ENCODE measurements around the gene DNM1.

GRCh38 chr9:128226412-128226801 lies 23.2 kb downstream of the DNM1 start:
- no peak for TF ChIP-seq CTCF (IDR thresholded peaks at IDR 0.05)
- no peak for TF ChIP-seq POLR2A (IDR thresholded peaks at IDR 0.05)
- TF ChIP-seq POLR2AphosphoS5 (IDR thresholded peaks at IDR 0.05) = no peak

Data from prostate gland (tissue), 2 donors.